Colonic mucosa (tissue), 4 donors: Measurements from ENCODE around the gene CENPQ. TPM values are rescaled to one million over a fixed set of nuclear protein-coding genes. Genes with fewer than 3 reads are reported as not detected.

ENCODE experiments used
- DNase-seq: peaks from one replicate; pipeline ENCODE4 v3.0.0-alpha.2; 2020
- H3K27ac ChIP-seq: fragments of 200-600 bp; one replicate; pipeline ENCODE4 v1.8.0; 2021
- H3K27me3 ChIP-seq: fragments of 200-600 bp; one replicate; pipeline ENCODE4 v1.8.0; 2021
- H3K36me3 ChIP-seq: fragments of 200-600 bp; one replicate; pipeline ENCODE4 v1.8.0; 2021
- H3K4me1 ChIP-seq: fragments of 200-600 bp; one replicate; pipeline ENCODE4 v1.8.0; 2021; ENCODE audit warnings: mild to moderate bottlenecking
- H3K4me3 ChIP-seq: fragments of 200-600 bp; one replicate; pipeline ENCODE4 v1.8.0; 2021
- H3K9ac ChIP-seq, 2 donors: one replicate each; pipeline ENCODE4 v1.7.0; 2013; ENCODE audit warnings: control low read depth in 2 of 2, low read depth in 2 of 2, low read length in 2 of 2
- H3K9me3 ChIP-seq: fragments of 200-600 bp; one replicate; pipeline ENCODE4 v1.8.0; 2021
- intact Hi-C: fragments of 100-400 bp; cut with DNase I; formaldehyde crosslinking; loops from one replicate; pipeline ENCODE4 v1.14.1; 2022
- total RNA-seq, 2 donors: library from RNA; stranded (reverse); fragmentation: NEBNext Ultra II Directional in 1 of 2; extraction: Animal tissue kit (Norgen Biotek cat#: 25700) in 1 of 2; gene quantifications; one replicate each; pipeline ENCODE4 v1.2.1, GENCODE V29; 2021
- TF ChIP-seq, protein P1 (sequence below): fragments of 200-600 bp; IDR thresholded peaks from one replicate; pipeline ENCODE4 v1.8.0; 2022; ENCODE audit warnings: antibody characterized with exemption, mild to moderate bottlenecking
- donor health status: healthy.
- donor health status: DM: no; HTN: no; CAD: no.
- donor health status: DM: no; HTN: no; CAD: no.

Gene CENPQ
- total RNA-seq, 2 donors from 2014 or later = 3.7 to 3.9 TPM

DNA sequence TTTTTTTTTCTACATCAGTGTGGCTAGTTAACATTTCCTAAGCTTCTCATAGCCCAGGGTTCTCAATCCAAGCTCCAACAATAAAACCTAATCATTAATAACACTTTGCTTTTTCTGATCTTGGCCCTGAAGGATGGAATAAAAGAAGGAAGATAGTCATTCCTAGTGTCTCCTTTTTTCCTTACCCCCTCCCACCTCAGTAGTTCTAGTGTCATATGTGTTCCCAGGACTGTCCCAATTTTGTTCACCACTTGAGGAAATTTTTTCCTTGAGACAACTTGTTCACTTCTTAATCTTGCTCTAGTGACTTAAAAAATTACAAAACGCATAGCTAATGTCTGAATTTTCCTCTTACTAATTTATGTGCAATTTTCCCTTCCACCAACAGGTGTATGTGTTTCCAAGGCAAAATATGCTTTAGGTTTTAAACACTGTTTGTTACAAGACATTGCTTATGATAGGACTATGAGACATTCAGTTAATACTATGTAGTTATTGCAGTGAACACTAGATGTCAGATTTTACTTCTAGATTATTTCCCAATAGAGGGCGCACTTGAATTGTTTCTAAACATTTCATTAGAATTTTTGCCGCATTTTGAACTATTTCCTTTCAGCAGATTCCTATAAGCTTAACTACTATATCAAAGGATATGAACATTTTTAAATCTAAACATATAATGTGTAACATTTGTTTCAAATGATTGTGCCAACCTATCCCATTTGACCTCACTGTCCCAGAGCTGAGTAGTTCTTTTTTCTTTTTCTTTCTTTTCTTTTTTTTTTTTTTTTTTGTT lies 68.8 kb downstream of the CENPQ start:
- Histone ChIP-seq H3K27ac (no peak overlapping the region), H3K27me3 (no peaks in the 10 kb centered on the region), H3K4me3 (no peak overlapping the region), H3K9ac (no peak overlapping the region), H3K36me3 (no peaks in the 10 kb centered on the region), H3K9me3 (no peaks in the 10 kb centered on the region), H3K4me1 (peaks cover 3% of the 10 kb centered on the region)
- intact Hi-C loops = loop anchor here (2.0 kb wide), 1 partner anchor 77 kb away; no protein-coding TSS in a partner anchor
- DNase-seq = no peak
- TF ChIP-seq, protein P1, sequence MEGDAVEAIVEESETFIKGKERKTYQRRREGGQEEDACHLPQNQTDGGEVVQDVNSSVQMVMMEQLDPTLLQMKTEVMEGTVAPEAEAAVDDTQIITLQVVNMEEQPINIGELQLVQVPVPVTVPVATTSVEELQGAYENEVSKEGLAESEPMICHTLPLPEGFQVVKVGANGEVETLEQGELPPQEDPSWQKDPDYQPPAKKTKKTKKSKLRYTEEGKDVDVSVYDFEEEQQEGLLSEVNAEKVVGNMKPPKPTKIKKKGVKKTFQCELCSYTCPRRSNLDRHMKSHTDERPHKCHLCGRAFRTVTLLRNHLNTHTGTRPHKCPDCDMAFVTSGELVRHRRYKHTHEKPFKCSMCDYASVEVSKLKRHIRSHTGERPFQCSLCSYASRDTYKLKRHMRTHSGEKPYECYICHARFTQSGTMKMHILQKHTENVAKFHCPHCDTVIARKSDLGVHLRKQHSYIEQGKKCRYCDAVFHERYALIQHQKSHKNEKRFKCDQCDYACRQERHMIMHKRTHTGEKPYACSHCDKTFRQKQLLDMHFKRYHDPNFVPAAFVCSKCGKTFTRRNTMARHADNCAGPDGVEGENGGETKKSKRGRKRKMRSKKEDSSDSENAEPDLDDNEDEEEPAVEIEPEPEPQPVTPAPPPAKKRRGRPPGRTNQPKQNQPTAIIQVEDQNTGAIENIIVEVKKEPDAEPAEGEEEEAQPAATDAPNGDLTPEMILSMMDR = peak; percentile 72

- H3K27ac ChIP-seq = no peak overlapping the region
- H3K9me3 ChIP-seq = no peaks in the 10 kb centered on the region
- H3K27me3 ChIP-seq = no peaks in the 10 kb centered on the region
- TF ChIP-seq, protein P1 = no peak
- no peak overlapping the region for H3K4me3 ChIP-seq
- no peaks in the 10 kb centered on the region for H3K4me1 ChIP-seq
- intact Hi-C loops = no loop called here
- DNase-seq = no peak
- no peaks in the 10 kb centered on the region for H3K36me3 ChIP-seq
- H3K9ac ChIP-seq = no peak overlapping the region
Measured at GRCh38 chr6:49535795-49536194, 72.6 kb downstream of the CENPQ start.

- H3K4me1 ChIP-seq = no peaks in the 10 kb centered on the region
- no peaks in the 10 kb centered on the region for H3K36me3 ChIP-seq
- H3K4me3 ChIP-seq = no peak overlapping the region
- H3K27me3 ChIP-seq = no peaks in the 10 kb centered on the region
- H3K9me3 ChIP-seq = no peaks in the 10 kb centered on the region
- H3K27ac ChIP-seq = no peak overlapping the region
- TF ChIP-seq, protein P1 = no peak
- H3K9ac ChIP-seq = no peak overlapping the region
- intact Hi-C loops = no loop called here
- no peak for DNase-seq
Measured at GRCh38 chr6:49539102-49539501, 75.9 kb downstream of the CENPQ start.

- TF ChIP-seq, protein P1 = no peak
- no peak overlapping the region for H3K27ac ChIP-seq
- H3K9ac ChIP-seq = no peak overlapping the region
- H3K4me3 ChIP-seq = no peak overlapping the region
- H3K4me1 ChIP-seq = no peaks in the 10 kb centered on the region
- DNase-seq = no peak
- H3K27me3 ChIP-seq = no peaks in the 10 kb centered on the region
- no peaks in the 10 kb centered on the region for H3K9me3 ChIP-seq
- no peaks in the 10 kb centered on the region for H3K36me3 ChIP-seq
- intact Hi-C loops = no loop called here
Measured at GRCh38 chr6:49540614-49541013, 77.4 kb downstream of the CENPQ start.

- H3K36me3 ChIP-seq = no peaks in the 10 kb centered on the region
- no peaks in the 10 kb centered on the region for H3K4me1 ChIP-seq
- TF ChIP-seq, protein P1 = no peak
- intact Hi-C loops = no loop called here
- H3K9ac ChIP-seq = no peak overlapping the region
- no peaks in the 10 kb centered on the region for H3K27me3 ChIP-seq
- H3K4me3 ChIP-seq = no peak overlapping the region
- no peak for DNase-seq
- no peak overlapping the region for H3K27ac ChIP-seq
- no peaks in the 10 kb centered on the region for H3K9me3 ChIP-seq
Measured at GRCh38 chr6:49541210-49541724, 78.1 kb downstream of the CENPQ start.
